HepG2 (cell line): ENCODE results near the gene SSH3. TPM values are rescaled to one million over a fixed set of nuclear protein-coding genes. Genes with fewer than 3 reads are reported as not detected.
"Not testable (repeated sequence)": the region's sequence is repeated elsewhere in the genome, so short reads cannot be mapped to it uniquely, and the experiment has no call there.

ENCODE experiments used
- ATAC-seq: fragments of 200-7000 bp; cut with Tn5 transposase; 3 replicates; pipeline ENCODE4 v1.9.1; 2020; ENCODE audit warnings: mild to moderate bottlenecking, moderate library complexity
- BruUV-seq: library from RNA; stranded (reverse); fragments of 400-500 nt; replicated peaks from 2 replicates; lab custom pipeline; 2021; lab: Mats Ljungman, UMichigan
- CTCF ChIA-PET: fragments of 300-600 bp; formaldehyde crosslinking; extraction: SDS; loops from one replicate; lab custom pipeline; 2021; ENCODE audit warnings: low total read pairs, inconsistent platforms, low intra/inter-chr PET ratio; lab: Yijun Ruan, JAX
- POLR2A ChIA-PET: fragments of 350-600 bp; sonication (Branson Sonifier 250); formaldehyde crosslinking; loops from one replicate; lab custom pipeline; 2020; ENCODE audit warnings: antibody characterized with exemption, inconsistent platforms; lab: Yijun Ruan, JAX
- DNase-seq: peaks from one replicate; pipeline ENCODE4 v3.0.0-alpha.2; 2015; ENCODE audit warnings: low spot score
- FAIRE-seq: peaks from 3 replicates; lab custom pipeline; 2011; peaks lifted over from hg19 to GRCh38; lab: Jason Lieb, UNC
- H2AFZ ChIP-seq: one replicate; pipeline ENCODE4 v1.6.1; 2011; ENCODE audit warnings: low read length, inconsistent platforms
- H3K27ac ChIP-seq: fragments of 300-600 bp; 3 replicates; pipeline ENCODE4 v1.8.0; 2011; ENCODE audit warnings: mixed run types, mild to moderate bottlenecking, mixed read lengths, low read length, inconsistent platforms; ENCODE audit not compliant: insufficient read depth; ENCODE audit errors: extremely low read length
- H3K27me3 ChIP-seq, 2 experiments: fragments of 200-600 bp in 1 of 2; 2 replicates in 1 of 2; 3 replicates in 1 of 2; pipeline versions ENCODE4 v1.6.0 to v1.8.0; 2011; ENCODE audit warnings: low read length in 2 of 2, mild to moderate bottlenecking in 2 of 2, moderate library complexity in 2 of 2, inconsistent platforms in 1 of 2; ENCODE audit not compliant: insufficient read depth in 2 of 2, control insufficient read depth in 1 of 2
- H3K36me3 ChIP-seq, 2 experiments: fragments of 200-600 bp in 1 of 2; replicated peaks in 1 of 2; 2 replicates in 1 of 2; 3 replicates in 1 of 2; pipeline versions ENCODE4 v1.5.1 to v1.8.0; 2011; ENCODE audit warnings: low read length in 2 of 2, inconsistent platforms in 1 of 2; ENCODE audit not compliant: insufficient read depth in 2 of 2, control insufficient read depth in 1 of 2
- H3K4me1 ChIP-seq: 2 replicates; pipeline ENCODE4 v1.5.1; 2012; ENCODE audit warnings: low read length, inconsistent platforms; ENCODE audit not compliant: insufficient read depth
- H3K4me2 ChIP-seq: 2 replicates; pipeline ENCODE4 v1.6.0; 2011; ENCODE audit warnings: low read depth, low read length, inconsistent platforms
- H3K4me3 ChIP-seq, 3 experiments: fragments of 200-600 bp in 1 of 3; sonication (generic), shearing (Covaris generic) in 1 of 3; replicated peaks in 1 of 3; 2 replicates each; pipeline ENCODE4 v1.5.1; 2011 to 2016; ENCODE audit warnings: low read length in 3 of 3, inconsistent platforms in 2 of 3, low read depth in 2 of 3, mild to moderate bottlenecking in 2 of 3, control low read depth in 1 of 3, mixed read lengths in 1 of 3; ENCODE audit not compliant: insufficient read depth in 1 of 3
- H3K79me2 ChIP-seq: one replicate; pipeline ENCODE4 v1.6.1; 2011; ENCODE audit warnings: low read length, inconsistent platforms; ENCODE audit not compliant: insufficient read depth
- H3K9ac ChIP-seq: 2 replicates; pipeline ENCODE4 v1.6.0; 2011; ENCODE audit warnings: mild to moderate bottlenecking, low read depth, low read length, inconsistent platforms; ENCODE audit not compliant: insufficient read depth
- H3K9me3 ChIP-seq: 2 replicates; pipeline ENCODE4 v1.5.1; 2012; ENCODE audit warnings: mild to moderate bottlenecking, low read length
- H4K20me1 ChIP-seq: 2 replicates; pipeline ENCODE4 v1.6.0; 2011; ENCODE audit warnings: inconsistent platforms, mild to moderate bottlenecking, low read length, moderate library complexity; ENCODE audit not compliant: insufficient read depth
- ATF7-NPFF ChIP-seq: sonication (generic); formaldehyde crosslinking; IDR thresholded peaks from 2 replicates; pipeline ENCODE4 v1.8.1; 2023; ENCODE audit warnings: mild to moderate bottlenecking, low read depth, missing genetic modification reagents, moderate library complexity
- FOSL2 ChIP-seq: sonication (generic); formaldehyde crosslinking; IDR thresholded peaks from 2 replicates; pipeline ENCODE4 v1.4.0; 2020; ENCODE audit warnings: missing genetic modification reagents
- FOXA3 ChIP-seq: IDR thresholded peaks from 2 replicates; pipeline ENCODE4 v1.6.1; 2016; ENCODE audit warnings: missing genetic modification reagents, missing compliant biosample characterization
- FOXC1 ChIP-seq: sonication (generic); formaldehyde crosslinking; IDR thresholded peaks from 2 replicates; pipeline ENCODE4 v1.8.0; 2022; ENCODE audit warnings: mild to moderate bottlenecking, missing genetic modification reagents, borderline replicate concordance
- MED13 ChIP-seq: sonication (generic); formaldehyde crosslinking; IDR thresholded peaks from 2 replicates; pipeline ENCODE4 v1.5.0; 2020; ENCODE audit warnings: missing genetic modification reagents
- SMAD3 ChIP-seq: sonication (generic); formaldehyde crosslinking; IDR thresholded peaks from 2 replicates; pipeline ENCODE4 v1.4.0; 2020; ENCODE audit warnings: missing genetic modification reagents
- TBP ChIP-seq: sonication (generic); formaldehyde crosslinking; IDR thresholded peaks from 2 replicates; pipeline ENCODE4 v1.5.0; 2020; ENCODE audit warnings: missing genetic modification reagents
- ZFAT ChIP-seq: sonication (generic); formaldehyde crosslinking; conservative IDR thresholded peaks from 2 replicates; pipeline ENCODE4 v1.8.1; 2023; ENCODE audit warnings: missing genetic modification reagents, inconsistent platforms
- ZNF3 ChIP-seq: IDR thresholded peaks from 2 replicates; pipeline ENCODE4 v1.7.0; 2017; ENCODE audit warnings: inconsistent platforms
- ZNF367 ChIP-seq: sonication (generic); formaldehyde crosslinking; IDR thresholded peaks from 2 replicates; pipeline ENCODE4 v1.4.0; 2020; ENCODE audit warnings: missing genetic modification reagents, borderline replicate concordance
- ZNF383 ChIP-seq: sonication (generic); formaldehyde crosslinking; IDR thresholded peaks from 2 replicates; pipeline ENCODE4 v1.4.0; 2020; ENCODE audit warnings: missing genetic modification reagents, mild to moderate bottlenecking, borderline replicate concordance
- ZNF543 ChIP-seq: sonication (generic); formaldehyde crosslinking; IDR thresholded peaks from 2 replicates; pipeline ENCODE4 v1.4.0; 2020; ENCODE audit warnings: mild to moderate bottlenecking, missing genetic modification reagents
- WGBS: methylation state at CpG from one replicate; pipeline ENCODE4 v1.1.6; 2017; ENCODE audit warnings: low lambda C conversion rate; 5-methylcytosine and 5-hydroxymethylcytosine counted together
- in situ Hi-C: cut with HindIII; loops from 2 replicates; pipeline ENCODE4 v1.10.0; 2017; ENCODE audit warnings: low pct_unique_long_range_greater_than_20kb; ENCODE audit not compliant: extremely low pct_ligation_motif_present
- intact Hi-C: fragments of 100-400 bp; cut with micrococcal nuclease; formaldehyde crosslinking; loops from one replicate; pipeline ENCODE4 v1.10.0; 2022; ENCODE audit not compliant: unreplicated experiment
- polyA plus RNA-seq, 8 experiments: library from polyadenylated mRNA; depleted of rRNA in 3 of 8; stranded (reverse) in 7 of 8; unstranded in 1 of 8; fragments of >200 nt; fragmentation: Illumina TruSeq in 4 of 8; extraction: Trizol in 4 of 8; gene quantifications; 2 replicates each; pipeline versions ENCODE4 v1.2.1 to v1.2.3, GENCODE V29; 2011 to 2016; ENCODE audit warnings: low read depth in 4 of 8, missing spikeins in 1 of 8, mixed read lengths in 1 of 8; ENCODE audit not compliant: insufficient read depth in 1 of 8
- total RNA-seq, 5 experiments: library from RNA; depleted of rRNA; stranded (reverse); fragments of >200 nt; fragmentation: Illumina TruSeq; extraction: Trizol; gene quantifications; 2 replicates each; pipeline ENCODE4 v1.2.3, GENCODE V29; 2016; ENCODE audit warnings: low read depth in 1 of 5
- TF ChIP-seq, protein P1 (sequence below), 2 experiments: sonication (generic) in 1 of 2; formaldehyde crosslinking in 1 of 2; IDR thresholded peaks; 2 replicates each; pipeline versions ENCODE4 v1.5.1 to v1.6.1; 2011 to 2020; ENCODE audit warnings: borderline replicate concordance in 1 of 2, low read depth in 1 of 2, low read length in 1 of 2, mild to moderate bottlenecking in 1 of 2, missing genetic modification reagents in 1 of 2, moderate library complexity in 1 of 2

The SSH3 gene
- total and polyA plus RNA-seq, 2 of the 13 experiments (the other 11 are each of a cell fraction or from before 2014, with no cell fraction given), result 12.4 to 18.8 TPM

DNA sequence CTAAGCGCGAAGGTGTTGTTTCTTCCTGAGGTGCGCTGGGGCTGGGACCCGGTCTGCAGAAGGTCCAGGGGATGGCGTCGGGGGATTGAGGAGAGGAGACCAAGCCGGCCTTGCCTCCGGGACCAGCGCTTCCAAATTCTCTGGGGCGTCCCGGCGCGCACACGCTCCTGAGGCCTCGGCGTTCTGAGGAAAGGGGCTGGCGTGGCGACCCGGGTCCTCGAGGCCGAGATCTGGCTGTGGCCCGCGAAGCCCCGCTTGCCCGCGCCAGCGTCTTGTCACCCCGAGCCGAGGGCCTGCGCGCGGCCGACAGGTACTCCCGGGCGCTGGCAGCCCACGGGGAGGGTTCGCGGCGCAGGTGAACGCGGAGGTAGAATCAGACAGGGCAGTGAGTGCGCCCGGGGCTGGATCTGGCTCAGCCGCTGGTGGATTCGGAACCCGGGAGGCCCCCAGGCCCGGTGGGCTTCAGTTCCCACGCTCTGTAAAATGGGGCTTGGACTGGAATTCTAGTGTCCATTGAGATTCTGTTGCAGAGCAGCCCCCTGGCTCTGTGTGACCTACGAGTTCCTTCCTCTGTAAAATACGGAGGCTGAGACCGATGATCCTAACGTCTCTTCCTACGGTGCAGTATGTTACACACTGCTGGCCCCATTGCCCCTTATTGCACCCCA, 14.7 kb downstream of the SSH3 start (continued):
- TF ChIP-seq FOXC1 (CRISPR knock-in tag), result no peak; the same call in 1 of the 2 replicates
- 0 out of 2 replicates have a peak, but pooled peaks have one; percentile 71 for TF ChIP-seq ZNF383 (CRISPR knock-in tag)
- peak; percentile 70; the same call in 1 of the 2 replicates for TF ChIP-seq ZNF367 (CRISPR knock-in tag)

- not testable (repeated sequence) for ATAC-seq
- in situ Hi-C loops, result loop anchor here (5.0 kb wide), 2 partner anchors 57 to 237 kb away; no protein-coding TSS in a partner anchor
Measured at GRCh38 chr11:67318876-67319275, 15.5 kb downstream of the SSH3 start.

GRCh38 chr11:67320011-67320410, 16.7 kb downstream of the SSH3 start:
- Histone ChIP-seq H3K9ac (no peak overlapping the region), H3K4me3 (no peak overlapping the region), H3K4me1 (peaks cover 15% of the 10 kb centered on the region), H3K9me3 (no peaks in the 10 kb centered on the region), H3K4me2 (no peak overlapping the region), H3K79me2 (no peaks in the 10 kb centered on the region), H4K20me1 (no peaks in the 10 kb centered on the region), H3K27ac (no peak overlapping the region), H3K27me3 (no peaks in the 10 kb centered on the region), H2AFZ (no peak overlapping the region), H3K36me3 (no peaks in the 10 kb centered on the region)
- ChIA-PET CTCF (no interaction called here), POLR2A (no interaction called here)
- intact Hi-C loops, result no loop called here
- ATAC-seq (no peak), DNase-seq (no peak), FAIRE-seq (no peak)
- no TSS peak for BruUV-seq
- 92% methylated on average over 3 of the region's 3 CpGs for WGBS
- in situ Hi-C loops, result no loop called here
- TF ChIP-seq FOSL2 (CRISPR knock-in tag) (no peak), TBP (CRISPR knock-in tag) (no peak), SMAD3 (CRISPR knock-in tag) (no peak), ZNF3 (CRISPR knock-in tag) (no peak), ZNF543 (no peak), ZFAT (CRISPR knock-in tag) (no peak), FOXA3 (CRISPR knock-in tag) (no peak), ATF7-NPFF (CRISPR knock-in tag) (no peak), MED13 (CRISPR knock-in tag) (no peak)
- TF ChIP-seq, protein P1, sequence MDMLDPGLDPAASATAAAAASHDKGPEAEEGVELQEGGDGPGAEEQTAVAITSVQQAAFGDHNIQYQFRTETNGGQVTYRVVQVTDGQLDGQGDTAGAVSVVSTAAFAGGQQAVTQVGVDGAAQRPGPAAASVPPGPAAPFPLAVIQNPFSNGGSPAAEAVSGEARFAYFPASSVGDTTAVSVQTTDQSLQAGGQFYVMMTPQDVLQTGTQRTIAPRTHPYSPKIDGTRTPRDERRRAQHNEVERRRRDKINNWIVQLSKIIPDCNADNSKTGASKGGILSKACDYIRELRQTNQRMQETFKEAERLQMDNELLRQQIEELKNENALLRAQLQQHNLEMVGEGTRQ (IDR thresholded peaks at IDR 0.05; ENCODE audit: low read depth, low read length), result no peak
- TF ChIP-seq, protein P1 (CRISPR knock-in tag; IDR thresholded peaks at IDR 0.05; ENCODE audit: borderline replicate concordance), result no peak

More at GRCh38 chr11:67318876-67319275, 15.5 kb downstream of the SSH3 start:
- BruUV-seq, POLR2A ChIA-PET, H3K36me3 ChIP-seq, FAIRE-seq, H3K27me3 ChIP-seq, DNase-seq, H3K9me3 ChIP-seq, H3K27ac ChIP-seq, H2AFZ ChIP-seq, H4K20me1 ChIP-seq, H3K79me2 ChIP-seq: not testable (repeated sequence)
- intact Hi-C loops, result loop anchor here (5.0 to 10.0 kb wide), 2 partner anchors 204 to 237 kb away; partner anchors contain the start of gene KDM2A
- H3K4me2 ChIP-seq, result peak overlapping the region; percentile 89
- WGBS, result 79% methylated on average over 9 of the region's 12 CpGs
- CTCF ChIA-PET, result interaction anchor here (2.5 kb wide), 1 partner anchor 237 kb away, joined by 8 read pairs; no protein-coding TSS in a partner anchor
- peaks cover 15% of the 10 kb centered on the region for H3K4me1 ChIP-seq
- H3K4me3 ChIP-seq, result peak overlapping the region in 2 of 3 experiments; percentile 64 to 85; a peak in 2 of 6 replicates
- peak overlapping the region; percentile 72; the same call in 1 of the 2 replicates for H3K9ac ChIP-seq
